Stimulated activated CD4-positive, alpha-beta T cell treated with anti-CD3 and anti-CD28 coated beads, Interleukin-2, amount 100 ng/mL, for 24 hours (primary cell): ENCODE results near the gene WDR45.

ENCODE experiments used
- DNase-seq, 2 donors: peaks; one replicate each; pipeline ENCODE4 v3.0.0-alpha.2; 2020

The WDR45 gene

DNA sequence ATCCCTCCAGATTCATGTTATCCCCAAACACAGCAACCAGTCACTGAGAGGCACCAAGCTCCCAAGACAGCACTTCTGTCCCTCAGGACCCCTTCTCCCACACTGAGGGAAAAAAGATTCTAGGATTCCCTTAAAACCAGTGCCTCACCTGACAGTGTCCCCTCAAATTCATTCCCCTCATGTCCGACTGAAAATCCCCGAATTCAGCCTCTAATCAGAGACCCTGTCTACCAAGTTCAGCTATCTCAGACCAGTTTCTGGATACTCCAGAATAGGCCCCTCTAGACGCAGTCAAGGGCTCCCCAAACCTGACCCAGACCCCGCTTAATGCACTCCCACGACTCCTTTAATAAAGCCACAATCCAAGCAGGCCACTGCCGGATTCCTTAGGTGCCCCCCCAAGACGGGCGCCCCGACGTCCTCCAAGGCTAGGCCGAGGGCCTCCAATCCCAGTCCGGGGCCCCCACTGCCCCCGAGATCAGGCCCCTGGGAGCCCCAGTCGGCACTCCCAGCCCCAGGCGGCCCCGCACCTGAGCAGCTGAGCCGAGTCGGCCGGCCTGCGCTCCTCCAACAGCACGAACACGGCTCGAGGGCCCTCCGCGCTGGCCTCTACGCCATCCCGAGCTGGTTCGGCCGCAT is 37.0 kb downstream of the WDR45 start:
- DNase-seq = peak in 1 of 2 donors; percentile 20

DNA sequence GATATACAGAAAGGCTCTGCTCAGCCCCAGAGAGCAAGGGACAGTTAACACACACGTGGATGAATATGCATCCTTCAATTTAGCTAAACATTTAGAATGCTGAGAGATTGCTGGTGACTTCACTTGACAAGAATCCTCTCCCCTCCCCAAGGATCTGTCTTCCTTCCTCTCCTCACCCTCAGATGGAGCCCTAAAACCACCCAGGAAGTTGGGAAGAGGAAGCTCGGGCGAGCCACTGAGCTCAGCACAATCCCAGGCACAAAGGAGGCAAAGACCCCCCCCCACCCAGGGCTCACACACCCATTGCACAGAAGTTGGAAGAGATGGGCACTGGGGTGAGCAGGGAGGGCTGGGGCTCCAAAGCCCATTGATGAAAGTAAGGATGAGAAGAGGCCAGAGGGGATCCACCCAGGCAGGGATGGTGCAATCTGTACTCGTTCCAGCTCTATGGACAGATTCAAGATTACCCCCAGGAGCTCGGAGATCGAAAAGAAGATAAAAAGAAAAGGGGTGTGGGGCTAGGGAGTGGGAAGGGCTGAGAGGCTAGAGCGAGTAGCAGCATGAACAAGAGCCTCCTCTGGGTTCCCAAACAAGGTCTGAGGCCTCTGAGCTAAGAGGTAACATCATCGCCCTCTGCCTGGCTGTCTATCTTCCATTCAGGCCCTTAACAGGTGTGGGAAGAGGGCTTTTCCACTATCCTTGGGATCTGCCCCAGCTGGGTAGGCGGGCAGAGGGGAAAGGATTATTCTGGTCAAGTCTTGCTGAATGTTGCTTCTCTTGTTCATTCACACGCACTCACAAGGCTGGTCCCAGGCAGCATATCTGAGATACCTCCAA is 37.7 kb downstream of the WDR45 start:
- peak in 1 of 2 donors; percentile 3 for DNase-seq

DNA sequence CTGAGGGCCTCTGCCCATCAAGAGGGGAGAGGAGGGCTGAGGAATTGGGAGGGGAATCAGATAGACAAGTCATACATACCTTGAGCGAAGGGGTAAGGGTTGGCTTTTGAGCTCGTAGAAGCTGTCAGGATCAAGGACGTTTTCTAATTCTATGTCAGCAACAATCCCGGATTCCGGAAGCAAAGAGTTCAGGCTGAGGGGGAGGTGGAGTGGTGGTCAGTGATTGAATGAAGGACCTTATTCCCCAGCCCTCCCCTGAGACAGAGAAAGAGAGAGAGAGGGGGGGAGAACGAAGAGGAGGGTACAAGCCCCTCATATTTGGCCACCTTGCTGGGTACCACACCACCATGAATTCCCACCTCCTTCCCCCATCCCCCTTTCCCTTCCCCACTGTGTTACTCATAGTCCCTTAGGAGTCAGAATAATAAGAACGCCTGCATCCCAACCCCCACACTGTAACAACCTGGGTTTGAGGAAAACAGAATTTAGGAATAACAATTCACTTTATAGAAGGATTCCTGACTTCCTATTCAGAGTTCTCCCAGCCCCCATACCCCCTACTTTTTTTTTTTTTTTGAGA is 39.2 kb downstream of the WDR45 start:
- no peak for DNase-seq

DNA sequence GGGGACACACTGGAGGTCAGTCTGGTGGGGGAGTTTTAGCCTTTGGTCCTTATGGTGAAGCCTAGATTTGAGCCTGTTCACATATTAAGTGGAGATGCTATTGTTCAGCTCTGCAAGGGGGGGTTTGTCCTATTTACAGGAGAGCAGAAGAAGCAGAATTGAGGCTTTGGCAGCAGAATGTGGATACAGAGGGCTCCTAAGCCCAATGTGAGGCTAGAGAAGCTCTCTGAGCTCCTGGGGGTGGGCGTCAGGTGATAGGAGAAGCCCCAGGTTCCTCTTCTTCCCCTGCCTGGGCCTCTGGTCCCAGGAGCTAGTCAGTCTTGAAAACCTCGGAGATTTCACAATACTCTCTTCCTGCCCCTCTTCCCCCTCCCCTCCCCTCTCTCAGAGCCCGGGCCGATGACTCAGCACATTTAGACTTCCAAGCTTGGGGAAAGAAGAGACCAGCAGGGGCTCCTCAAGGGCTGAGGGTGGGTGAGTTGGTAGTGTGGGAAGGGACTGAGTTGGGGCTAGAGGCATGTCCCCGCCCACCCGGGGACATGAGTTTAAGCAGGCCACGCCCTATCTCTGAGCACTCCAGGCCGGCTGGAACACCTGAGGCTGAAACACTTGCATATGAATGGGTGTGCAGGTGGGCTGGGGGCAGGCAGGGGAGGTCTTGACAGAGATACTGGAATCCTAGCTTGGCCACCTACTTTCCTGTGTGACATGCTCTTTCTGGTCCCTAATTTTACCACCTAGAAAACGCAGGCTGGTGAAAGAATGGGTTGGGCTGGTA is 39.9 kb downstream of the WDR45 start:
- peak; percentile 45 to 58 for DNase-seq

DNA sequence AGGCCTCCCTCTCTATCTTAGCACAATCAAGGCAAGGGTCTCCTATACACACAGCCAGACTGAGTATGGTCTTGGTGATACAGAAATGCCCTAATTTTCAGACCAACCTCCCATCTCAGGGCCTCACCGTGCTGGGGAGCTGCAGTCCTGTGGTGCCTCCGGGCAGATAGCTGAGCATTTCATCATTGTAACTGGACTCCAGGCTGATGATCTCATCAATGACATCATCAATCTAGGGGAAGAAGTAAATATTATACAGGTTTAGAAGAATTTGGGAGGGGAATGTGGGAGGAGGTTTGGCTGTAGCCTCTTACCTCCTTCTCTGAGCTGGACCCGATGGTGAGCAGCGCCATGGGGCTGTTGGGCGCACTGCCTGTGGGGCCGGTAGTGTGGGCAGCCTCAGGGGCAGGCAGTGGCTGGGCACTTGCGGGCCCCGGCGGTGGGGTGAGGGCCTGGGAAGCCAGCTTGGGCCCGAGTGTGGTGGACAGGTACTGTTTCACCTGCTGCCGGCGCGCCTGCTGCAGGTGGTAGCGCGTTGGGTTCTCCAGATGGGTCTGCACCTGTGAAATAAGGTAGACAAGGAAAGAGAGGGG is 41.7 kb downstream of the WDR45 start:
- no peak for DNase-seq

DNA sequence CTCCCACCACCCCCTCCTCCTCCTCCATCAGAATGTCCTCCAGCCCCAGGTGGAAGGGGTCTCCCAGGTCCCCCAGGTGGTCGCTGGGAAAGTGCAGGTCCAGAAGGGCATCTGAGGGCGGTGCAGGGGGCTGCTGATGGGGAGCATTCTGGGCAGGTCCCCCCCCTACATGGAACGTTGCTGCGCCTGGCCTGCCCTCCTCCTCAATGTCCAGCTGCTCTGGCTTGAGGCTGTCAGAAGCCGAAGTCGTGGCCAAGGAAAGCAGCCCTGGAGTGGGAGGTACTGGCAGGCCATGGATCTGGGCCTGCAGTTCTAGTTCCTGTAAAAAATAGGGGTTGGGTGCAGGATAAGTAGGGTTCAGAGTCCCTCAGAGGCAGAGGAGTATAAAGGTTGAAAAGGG is 49.4 kb downstream of the WDR45 start:
- DNase-seq = no peak

DNA sequence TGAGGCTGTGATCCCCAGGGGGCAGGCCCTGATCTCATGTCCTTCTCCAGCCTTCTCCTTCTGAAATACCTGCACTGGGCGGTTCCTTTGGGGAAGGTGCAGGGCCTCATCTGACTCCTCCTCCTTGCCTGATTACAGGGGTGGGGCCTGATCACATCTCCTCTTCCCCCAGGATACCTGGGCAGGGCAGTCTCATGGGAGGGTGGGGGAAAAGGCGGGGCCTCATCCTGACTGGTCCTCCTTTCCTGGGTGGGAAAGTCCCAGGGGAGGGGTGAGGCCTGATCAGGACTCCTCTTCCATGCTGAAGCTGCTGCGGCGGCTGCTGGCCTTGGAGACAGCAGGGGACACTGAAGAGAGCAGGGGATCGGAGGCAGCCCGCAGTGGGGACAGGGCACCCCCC is 49.8 kb downstream of the WDR45 start:
- DNase-seq = no peak
